Endodermal cell (in vitro differentiated cells): Measurements from ENCODE around the gene MIGA2. TPM values are rescaled to one million over a fixed set of nuclear protein-coding genes. Genes with fewer than 3 reads are reported as not detected.

Experiments
- DNase-seq: peaks from one replicate; pipeline ENCODE4 v3.0.0-alpha.2; 2017
- H3K27ac ChIP-seq: 2 replicates; pipeline ENCODE4 v1.5.1; 2013; ENCODE audit warnings: mild to moderate bottlenecking, low read depth, low read length, moderate library complexity
- H3K27me3 ChIP-seq: 2 replicates; pipeline ENCODE4 v1.6.1; 2013; ENCODE audit warnings: mild to moderate bottlenecking, low read length, moderate library complexity; ENCODE audit not compliant: insufficient read depth, control insufficient read depth, poor library complexity, severe bottlenecking
- H3K36me3 ChIP-seq: 2 replicates; pipeline ENCODE4 v1.7.0; 2013; ENCODE audit warnings: mild to moderate bottlenecking, low read length, moderate library complexity; ENCODE audit not compliant: control insufficient read depth, insufficient read depth
- H3K4me1 ChIP-seq: one replicate; pipeline ENCODE4 v1.7.0; 2013; ENCODE audit warnings: low read length; ENCODE audit not compliant: control insufficient read depth, insufficient read depth
- H3K4me3 ChIP-seq: 2 replicates; pipeline ENCODE4 v1.5.1; 2013; ENCODE audit warnings: mild to moderate bottlenecking, low read length, moderate library complexity
- H3K9ac ChIP-seq: 2 replicates; pipeline ENCODE4 v1.6.1; 2013; ENCODE audit warnings: mild to moderate bottlenecking, low read length, moderate library complexity; ENCODE audit not compliant: poor library complexity, severe bottlenecking; ENCODE audit errors: extremely low read depth
- H3K9me3 ChIP-seq: 2 replicates; pipeline ENCODE4 v1.6.1; 2013; ENCODE audit warnings: mild to moderate bottlenecking, low read length, moderate library complexity; ENCODE audit not compliant: control insufficient read depth
- H3K27ac Mint-ChIP-seq: 2 replicates; pipeline ENCODE4 v1.8.0; 2020; ENCODE audit warnings: mixed read lengths
- H3K27me3 Mint-ChIP-seq: 2 replicates; pipeline ENCODE4 v1.8.0; 2021; ENCODE audit warnings: mild to moderate bottlenecking, mixed read lengths; ENCODE audit not compliant: insufficient read depth
- H3K36me3 Mint-ChIP-seq: 2 replicates; pipeline ENCODE4 v1.8.0; 2020; ENCODE audit warnings: low read depth, mixed read lengths
- H3K4me1 Mint-ChIP-seq: 2 replicates; pipeline ENCODE4 v1.8.0; 2020; ENCODE audit warnings: mixed read lengths
- H3K4me3 Mint-ChIP-seq: 2 replicates; pipeline ENCODE4 v1.8.0; 2020; ENCODE audit warnings: mild to moderate bottlenecking, moderate library complexity, mixed read lengths
- H3K9me3 Mint-ChIP-seq: 2 replicates; pipeline ENCODE4 v1.8.0; 2020; ENCODE audit warnings: mild to moderate bottlenecking, mixed read lengths
- WGBS, 2 experiments: methylation state at CpG; one replicate each; pipeline versions ENCODE4 v1.1.5 to v1.1.7; 2013; ENCODE audit warnings: missing lambda C conversion rate in 2 of 2, mixed read lengths in 1 of 2; ENCODE audit not compliant: insufficient coverage in 1 of 2, insufficient read length in 1 of 2; 5-methylcytosine and 5-hydroxymethylcytosine counted together
- total RNA-seq, 2 donors: library from RNA; stranded (reverse); fragmentation: NEBNext Ultra II Directional in 1 of 2; extraction: Animal tissue kit (Norgen Biotek cat#: 25700) in 1 of 2; gene quantifications; 2 replicates in 1 of 2; 3 replicates in 1 of 2; pipeline ENCODE4 v1.2.1, GENCODE V29; 2021
- TF ChIP-seq, protein P1 (sequence below): fragments of 200-600 bp; sonication (generic); conservative IDR thresholded peaks from 2 replicates; pipeline ENCODE4 v1.5.0; 2021; ENCODE audit warnings: antibody characterized with exemption, mild to moderate bottlenecking

The MIGA2 gene
- total RNA-seq, 2 donors from 2014 or later: 41.4 to 41.5 TPM

DNA sequence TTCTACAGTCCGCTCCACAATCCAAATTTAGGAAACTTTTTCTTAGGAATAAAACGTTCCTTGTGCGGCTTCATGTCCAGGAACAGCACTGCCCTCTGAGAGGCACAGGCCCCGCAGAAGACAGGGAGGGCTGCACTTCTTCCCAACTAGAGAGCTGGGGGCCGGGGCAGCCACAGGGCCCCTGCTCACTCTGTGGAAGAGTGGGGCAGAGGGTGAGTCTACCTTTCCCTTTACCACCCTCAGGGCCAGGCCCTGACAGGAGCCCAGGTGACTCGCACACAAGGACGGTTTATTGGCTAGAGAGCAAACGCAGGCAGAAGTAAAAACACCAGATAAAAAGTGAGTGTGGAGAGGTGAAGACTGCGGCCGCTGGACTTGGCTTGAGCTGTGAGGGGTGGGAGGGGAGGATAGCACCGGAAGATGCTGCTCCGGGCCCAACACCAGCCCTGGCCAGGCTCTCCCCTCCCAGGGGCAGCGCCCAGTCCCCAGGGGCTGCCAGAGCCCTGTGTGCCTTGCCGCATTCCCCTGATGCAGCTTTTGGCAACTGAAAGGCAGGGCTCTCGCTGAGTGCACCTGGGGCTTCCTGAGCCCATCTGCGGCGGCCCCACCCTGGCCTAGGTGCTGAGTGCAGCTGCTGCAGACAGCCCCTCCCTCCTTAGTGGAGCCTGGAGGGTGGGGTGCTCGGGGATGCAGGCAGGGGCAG, 28.5 kb upstream of the MIGA2 start:
- TF ChIP-seq, protein P1, sequence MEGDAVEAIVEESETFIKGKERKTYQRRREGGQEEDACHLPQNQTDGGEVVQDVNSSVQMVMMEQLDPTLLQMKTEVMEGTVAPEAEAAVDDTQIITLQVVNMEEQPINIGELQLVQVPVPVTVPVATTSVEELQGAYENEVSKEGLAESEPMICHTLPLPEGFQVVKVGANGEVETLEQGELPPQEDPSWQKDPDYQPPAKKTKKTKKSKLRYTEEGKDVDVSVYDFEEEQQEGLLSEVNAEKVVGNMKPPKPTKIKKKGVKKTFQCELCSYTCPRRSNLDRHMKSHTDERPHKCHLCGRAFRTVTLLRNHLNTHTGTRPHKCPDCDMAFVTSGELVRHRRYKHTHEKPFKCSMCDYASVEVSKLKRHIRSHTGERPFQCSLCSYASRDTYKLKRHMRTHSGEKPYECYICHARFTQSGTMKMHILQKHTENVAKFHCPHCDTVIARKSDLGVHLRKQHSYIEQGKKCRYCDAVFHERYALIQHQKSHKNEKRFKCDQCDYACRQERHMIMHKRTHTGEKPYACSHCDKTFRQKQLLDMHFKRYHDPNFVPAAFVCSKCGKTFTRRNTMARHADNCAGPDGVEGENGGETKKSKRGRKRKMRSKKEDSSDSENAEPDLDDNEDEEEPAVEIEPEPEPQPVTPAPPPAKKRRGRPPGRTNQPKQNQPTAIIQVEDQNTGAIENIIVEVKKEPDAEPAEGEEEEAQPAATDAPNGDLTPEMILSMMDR: no peak
- no peaks in the 10 kb centered on the region for H3K27me3 ChIP-seq
- H3K4me1 ChIP-seq: no peaks in the 10 kb centered on the region
- Mint-ChIP-seq H3K4me3 (no peak overlapping the region), H3K36me3 (peaks cover 45% of the 10 kb centered on the region), H3K4me1 (no peaks in the 10 kb centered on the region), H3K27ac (no peak overlapping the region), H3K27me3 (no peaks in the 10 kb centered on the region), H3K9me3 (no peaks in the 10 kb centered on the region)
- no peak overlapping the region for H3K9ac ChIP-seq
- peaks cover 36% of the 10 kb centered on the region for H3K36me3 ChIP-seq
- no peak overlapping the region for H3K4me3 ChIP-seq
- DNase-seq: no peak
- no peak overlapping the region for H3K27ac ChIP-seq
- no peaks in the 10 kb centered on the region for H3K9me3 ChIP-seq
- 93 to 100% methylated on average over 3 to 18 of the region's 18 CpGs for WGBS, 2 experiments

DNA sequence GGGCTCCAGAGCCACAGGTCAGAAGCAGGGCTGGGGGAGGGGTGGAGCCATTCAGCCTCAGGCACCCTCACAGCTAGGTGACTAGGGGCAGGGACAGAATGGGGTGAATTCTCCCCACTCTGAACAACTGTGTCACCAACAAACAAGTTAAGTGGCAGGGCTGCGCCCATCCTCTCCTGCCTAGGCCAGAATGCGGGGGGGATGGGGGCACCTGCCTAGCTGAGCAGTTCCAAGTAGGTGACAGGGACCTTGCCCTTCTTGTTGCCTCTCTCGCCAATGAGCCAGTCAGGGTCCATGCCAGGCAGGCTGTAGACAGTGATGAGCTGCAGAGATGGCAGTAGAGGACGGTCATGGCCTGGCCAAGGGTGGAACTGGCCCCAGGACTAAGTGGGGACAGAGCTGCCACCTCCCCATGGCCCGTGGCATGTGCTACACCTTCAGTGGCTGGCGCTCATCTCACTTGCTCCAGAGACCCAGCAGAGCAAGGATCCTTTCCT, 27.9 kb upstream of the MIGA2 start:
- Histone ChIP-seq H3K9me3 (no peaks in the 10 kb centered on the region), H3K27ac (no peak overlapping the region), H3K27me3 (no peaks in the 10 kb centered on the region), H3K36me3 (peaks cover 35% of the 10 kb centered on the region), H3K4me1 (no peaks in the 10 kb centered on the region), H3K4me3 (no peak overlapping the region), H3K9ac (no peak overlapping the region)
- no peak for DNase-seq
- Mint-ChIP-seq H3K27ac (no peak overlapping the region), H3K27me3 (no peaks in the 10 kb centered on the region), H3K4me3 (no peak overlapping the region), H3K4me1 (no peaks in the 10 kb centered on the region), H3K36me3 (peaks cover 39% of the 10 kb centered on the region), H3K9me3 (no peaks in the 10 kb centered on the region)
- TF ChIP-seq, protein P1: no peak
- 91 to 98% methylated on average over 5 to 6 of the region's 6 CpGs for WGBS, 2 experiments

DNA sequence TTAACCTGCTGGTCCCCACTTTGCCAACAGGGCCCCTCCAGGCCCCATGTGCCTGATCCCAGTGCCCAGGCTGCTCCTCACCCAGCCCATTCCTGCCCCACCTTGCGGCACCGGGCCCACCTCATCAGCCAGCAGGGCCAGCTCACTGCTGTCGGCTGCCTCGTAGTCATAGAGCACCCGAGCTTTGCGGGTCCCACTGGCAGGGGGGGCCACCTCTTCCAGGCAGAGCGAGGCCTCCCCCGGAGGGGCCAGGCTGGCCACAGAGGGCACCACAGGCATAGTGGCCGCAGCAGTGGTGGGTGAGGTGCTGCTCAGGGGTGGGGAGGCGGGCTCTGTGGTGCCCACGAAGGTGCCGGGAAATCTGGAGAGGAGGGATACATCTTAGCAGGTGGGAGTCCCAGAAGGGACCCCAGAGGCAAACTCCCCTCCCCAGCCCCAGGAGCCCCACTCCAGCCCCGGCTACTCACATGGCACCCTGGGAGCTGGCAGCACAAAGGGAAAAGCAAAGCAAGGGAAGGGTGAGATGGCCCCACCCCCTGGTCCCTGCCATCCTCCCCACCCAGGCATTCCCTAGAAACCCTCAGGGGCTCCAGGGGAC, 27.3 kb upstream of the MIGA2 start:
- peak; percentile 48 for DNase-seq
- H3K36me3 ChIP-seq: peaks cover 39% of the 10 kb centered on the region
- no peak overlapping the region for H3K27ac ChIP-seq
- no peaks in the 10 kb centered on the region for H3K9me3 Mint-ChIP-seq
- 91 to 92% methylated on average over 2 to 13 of the region's 13 CpGs for WGBS, 2 experiments
- TF ChIP-seq, protein P1: no peak
- H3K4me1 Mint-ChIP-seq: no peaks in the 10 kb centered on the region
- H3K27ac Mint-ChIP-seq: no peak overlapping the region
- H3K9me3 ChIP-seq: no peaks in the 10 kb centered on the region
- H3K27me3 ChIP-seq: no peaks in the 10 kb centered on the region
- no peak overlapping the region for H3K4me3 Mint-ChIP-seq
- no peak overlapping the region for H3K4me3 ChIP-seq
- H3K9ac ChIP-seq: no peak overlapping the region
- H3K4me1 ChIP-seq: no peaks in the 10 kb centered on the region
- H3K27me3 Mint-ChIP-seq: no peaks in the 10 kb centered on the region
- peaks cover 37% of the 10 kb centered on the region for H3K36me3 Mint-ChIP-seq
